OCI-LY3 (cell line): Measurements from ENCODE around the gene GOLPH3.

Source experiments
- H2AFZ ChIP-seq: fragments of 200-600, 300-600 bp; shearing (Covaris generic); 2 replicates; pipeline ENCODE4 v1.6.0; 2014; ENCODE audit warnings: antibody characterized with exemption, low read depth, low read length
- H3K27ac ChIP-seq: fragments of 200-600, 300-600 bp; sonication (generic); 2 replicates; pipeline ENCODE4 v1.5.1; 2014; ENCODE audit warnings: mild to moderate bottlenecking, low read length, moderate library complexity, mixed read lengths
- H3K27me3 ChIP-seq: fragments of 200-600, 300-600 bp; sonication (generic); 2 replicates; pipeline ENCODE4 v1.6.1; 2014; ENCODE audit warnings: low read depth, low read length, mixed read lengths
- H3K36me3 ChIP-seq: fragments of 200-600, 300-600 bp; sonication (generic); replicated peaks from 2 replicates; pipeline ENCODE3; 2014; ENCODE audit warnings: low read depth, low read length, mixed read lengths
- H3K4me1 ChIP-seq: fragments of 300-600, 200-600 bp; sonication (generic); 2 replicates; pipeline ENCODE4 v1.6.1; 2014; ENCODE audit warnings: low read length, mixed read lengths
- H3K4me2 ChIP-seq: fragments of 200-600, 300-600 bp; sonication (generic); 2 replicates; pipeline ENCODE4 v1.6.1; 2014; ENCODE audit warnings: low read length, mixed read lengths
- H3K4me3 ChIP-seq: fragments of 300-600, 200-600 bp; sonication (generic); 2 replicates; pipeline ENCODE4 v1.5.1; 2014; ENCODE audit warnings: antibody characterized with exemption, mild to moderate bottlenecking, low read length, moderate library complexity
- H3K79me2 ChIP-seq: fragments of 300-600, 200-600 bp; shearing (Covaris generic); 2 replicates; pipeline ENCODE4 v1.6.1; 2014; ENCODE audit warnings: mild to moderate bottlenecking, low read length, mixed read lengths
- H3K9ac ChIP-seq: fragments of 300-600, 200-600 bp; shearing (Covaris generic); 2 replicates; pipeline ENCODE4 v1.6.0; 2014; ENCODE audit warnings: mild to moderate bottlenecking, low read length, moderate library complexity
- H3K9me3 ChIP-seq: fragments of 200-600, 300-600 bp; shearing (Covaris generic); 2 replicates; pipeline ENCODE4 v1.6.1; 2014; ENCODE audit warnings: low read length, mixed read lengths; ENCODE audit not compliant: insufficient read depth
- H4K20me1 ChIP-seq: fragments of 200-600, 300-600 bp; sonication (generic); 2 replicates; pipeline ENCODE4 v1.6.1; 2016; ENCODE audit warnings: low read length, mixed read lengths; ENCODE audit not compliant: insufficient read depth
- EZH2phosphoT487 ChIP-seq: fragments of 200-600 bp; shearing (Covaris generic); IDR thresholded peaks from 2 replicates; pipeline ENCODE4 v1.6.1; 2018; ENCODE audit warnings: antibody characterized with exemption, mixed run types, low read depth
- TF ChIP-seq, protein P1 (sequence below): fragments of 200-600, 300-600 bp; sonication (generic); IDR thresholded peaks from 2 replicates; pipeline ENCODE4 v1.5.1; 2014; ENCODE audit warnings: antibody characterized with exemption, low read length, low read depth

The GOLPH3 gene

DNA sequence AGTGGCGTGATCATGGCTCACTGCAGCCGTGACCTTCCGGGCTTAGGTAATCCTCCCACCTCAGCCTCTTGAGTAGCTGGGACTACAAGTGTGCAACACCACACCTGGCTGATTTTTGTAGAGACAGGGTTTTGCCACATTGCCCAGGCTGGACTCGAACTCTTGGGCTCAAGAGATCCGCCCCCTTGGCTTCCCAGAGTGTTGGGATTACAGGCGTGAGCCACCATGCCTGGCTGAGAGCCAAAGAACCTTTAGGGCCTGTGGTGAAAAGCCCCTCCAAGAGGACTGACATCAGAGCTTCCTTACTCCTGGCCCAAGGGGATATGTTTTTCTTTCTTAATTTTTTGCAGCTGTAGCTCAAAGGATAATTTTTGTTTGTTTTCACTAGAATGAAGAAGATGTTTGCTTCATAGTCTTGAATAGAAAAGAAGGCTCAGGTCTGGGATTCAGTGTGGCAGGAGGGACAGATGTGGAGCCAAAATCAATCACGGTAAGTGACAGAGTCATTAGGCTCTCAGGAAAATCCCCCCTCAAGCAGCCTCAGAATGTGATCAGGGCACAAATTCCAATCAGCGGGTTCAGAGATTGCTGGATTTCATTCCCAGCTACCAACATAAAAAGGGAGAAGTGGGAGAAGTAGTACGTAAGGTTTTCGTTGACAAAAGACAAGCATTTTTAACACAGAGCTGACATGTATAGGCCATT is 77.1 kb downstream of the GOLPH3 start:
- Histone ChIP-seq H3K4me3 (no peak overlapping the region), H3K27ac (no peak overlapping the region), H3K79me2 (no peaks in the 10 kb centered on the region), H3K36me3 (peaks cover 3% of the 10 kb centered on the region), H4K20me1 (no peaks in the 10 kb centered on the region), H2AFZ (no peak overlapping the region), H3K9ac (no peak overlapping the region), H3K27me3 (no peaks in the 10 kb centered on the region), H3K9me3 (no peaks in the 10 kb centered on the region), H3K4me1 (peaks cover 12% of the 10 kb centered on the region), H3K4me2 (no peak overlapping the region)
- TF ChIP-seq EZH2phosphoT487, result no peak
- TF ChIP-seq, protein P1, sequence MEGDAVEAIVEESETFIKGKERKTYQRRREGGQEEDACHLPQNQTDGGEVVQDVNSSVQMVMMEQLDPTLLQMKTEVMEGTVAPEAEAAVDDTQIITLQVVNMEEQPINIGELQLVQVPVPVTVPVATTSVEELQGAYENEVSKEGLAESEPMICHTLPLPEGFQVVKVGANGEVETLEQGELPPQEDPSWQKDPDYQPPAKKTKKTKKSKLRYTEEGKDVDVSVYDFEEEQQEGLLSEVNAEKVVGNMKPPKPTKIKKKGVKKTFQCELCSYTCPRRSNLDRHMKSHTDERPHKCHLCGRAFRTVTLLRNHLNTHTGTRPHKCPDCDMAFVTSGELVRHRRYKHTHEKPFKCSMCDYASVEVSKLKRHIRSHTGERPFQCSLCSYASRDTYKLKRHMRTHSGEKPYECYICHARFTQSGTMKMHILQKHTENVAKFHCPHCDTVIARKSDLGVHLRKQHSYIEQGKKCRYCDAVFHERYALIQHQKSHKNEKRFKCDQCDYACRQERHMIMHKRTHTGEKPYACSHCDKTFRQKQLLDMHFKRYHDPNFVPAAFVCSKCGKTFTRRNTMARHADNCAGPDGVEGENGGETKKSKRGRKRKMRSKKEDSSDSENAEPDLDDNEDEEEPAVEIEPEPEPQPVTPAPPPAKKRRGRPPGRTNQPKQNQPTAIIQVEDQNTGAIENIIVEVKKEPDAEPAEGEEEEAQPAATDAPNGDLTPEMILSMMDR, result no peak

DNA sequence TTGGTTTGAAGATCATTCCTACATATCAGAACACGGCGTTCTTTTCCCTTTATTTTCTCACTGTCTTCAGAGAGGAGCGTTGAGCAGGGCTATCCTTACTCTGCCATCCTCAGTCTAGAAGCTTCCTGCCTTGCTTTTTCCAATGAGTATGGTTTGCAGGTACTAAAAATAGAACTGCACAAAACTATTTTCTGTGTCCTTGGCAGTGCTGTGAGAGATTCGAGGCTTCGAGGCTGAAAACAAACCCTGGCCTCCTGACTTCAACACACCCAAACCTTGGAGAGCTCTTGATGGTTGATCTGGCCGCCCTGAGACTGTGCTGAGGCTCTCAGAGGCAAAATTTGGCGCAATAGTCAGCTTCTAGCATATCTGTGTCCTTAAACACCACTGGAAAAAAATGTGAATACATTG is 78.9 kb downstream of the GOLPH3 start:
- H4K20me1 ChIP-seq, result no peaks in the 10 kb centered on the region
- H3K79me2 ChIP-seq, result no peaks in the 10 kb centered on the region
- no peaks in the 10 kb centered on the region for H3K9me3 ChIP-seq
- no peak overlapping the region for H3K27ac ChIP-seq
- H3K4me3 ChIP-seq, result no peak overlapping the region
- no peak overlapping the region for H3K9ac ChIP-seq
- H3K4me1 ChIP-seq, result peaks cover 12% of the 10 kb centered on the region
- H2AFZ ChIP-seq, result no peak overlapping the region
- TF ChIP-seq, protein P1, result no peak
- TF ChIP-seq EZH2phosphoT487, result no peak
- no peak overlapping the region for H3K4me2 ChIP-seq
- H3K36me3 ChIP-seq, result no peaks in the 10 kb centered on the region
- H3K27me3 ChIP-seq, result no peaks in the 10 kb centered on the region

DNA sequence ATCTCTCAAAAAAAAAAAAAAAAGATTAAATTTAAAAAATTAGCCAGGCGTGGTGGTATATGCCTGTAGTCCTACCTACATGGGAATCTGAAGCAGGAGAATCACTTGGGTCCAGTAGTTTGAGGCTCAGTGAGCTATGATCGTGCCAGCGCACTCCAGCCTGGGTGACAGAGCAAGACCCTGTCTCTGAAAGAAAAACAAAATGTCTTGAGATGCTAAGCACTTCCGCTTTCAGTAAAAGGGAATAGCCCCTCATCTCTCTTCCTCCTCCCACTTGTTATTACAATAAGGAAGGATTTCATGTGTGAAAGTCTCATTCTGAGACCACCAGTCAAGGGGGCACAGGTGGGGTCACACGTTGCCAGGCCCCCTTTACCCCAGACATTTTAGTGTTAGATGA is 79.4 kb downstream of the GOLPH3 start:
- Histone ChIP-seq H3K36me3 (no peaks in the 10 kb centered on the region), H3K4me1 (peaks cover 12% of the 10 kb centered on the region)

DNA sequence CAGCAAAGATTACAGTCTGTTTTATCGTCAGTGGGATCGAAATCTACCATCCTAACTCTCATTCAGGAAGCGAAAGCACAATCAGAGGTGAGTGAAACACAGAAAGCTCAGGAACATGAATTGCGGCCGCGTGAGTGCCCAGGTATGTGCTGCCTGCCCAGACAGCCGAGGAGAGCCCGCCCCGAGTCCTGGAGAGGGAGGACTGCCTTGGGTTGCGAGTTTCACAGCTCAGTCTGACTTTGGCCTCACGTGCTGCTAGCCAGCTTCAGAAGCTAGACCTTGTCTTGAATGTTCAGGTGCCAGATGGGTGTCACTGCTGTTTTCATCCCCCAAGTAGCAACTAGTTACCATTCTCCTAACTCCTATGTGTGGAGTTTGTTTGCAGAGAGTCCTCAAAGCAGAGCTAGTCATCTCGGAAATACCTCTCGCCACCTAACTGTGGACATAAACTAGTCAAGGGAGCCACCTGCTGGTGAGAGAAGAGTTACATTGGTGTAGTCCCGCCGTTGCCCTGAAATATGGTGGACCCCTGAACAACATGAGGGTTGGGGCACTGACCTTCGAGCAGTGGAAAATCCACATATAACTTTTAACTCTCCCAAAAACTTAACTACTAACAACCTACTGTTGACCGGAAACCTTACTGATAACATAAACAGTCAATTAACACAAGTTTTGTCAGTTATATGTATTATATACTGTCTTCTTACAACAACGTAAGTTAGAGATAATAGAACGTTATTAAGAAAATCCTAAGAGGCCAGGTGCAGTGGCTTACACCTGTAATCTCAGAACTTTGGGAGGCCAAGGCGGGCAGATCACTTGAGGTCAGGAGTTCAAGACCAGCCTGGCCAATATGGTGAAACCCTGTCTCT is 80.9 kb downstream of the GOLPH3 start:
- Histone ChIP-seq H3K9ac (peak overlapping the region; percentile 35; the same call in 1 of the 2 replicates), H3K9me3 (no peaks in the 10 kb centered on the region), H3K27ac (no peak overlapping the region), H3K27me3 (no peaks in the 10 kb centered on the region), H3K36me3 (no peaks in the 10 kb centered on the region), H3K4me3 (peak overlapping the region; percentile 78), H3K79me2 (no peaks in the 10 kb centered on the region), H4K20me1 (no peaks in the 10 kb centered on the region), H3K4me2 (peak overlapping the region; percentile 100), H3K4me1 (peaks cover 12% of the 10 kb centered on the region), H2AFZ (peak overlapping the region; percentile 45)
- TF ChIP-seq, protein P1, result peak; percentile 72
- TF ChIP-seq EZH2phosphoT487, result no peak

More for the DNA sequence above, 79.4 kb downstream of the GOLPH3 start:
- Histone ChIP-seq H3K9me3 (no peaks in the 10 kb centered on the region), H3K4me2 (no peak overlapping the region), H3K27me3 (no peaks in the 10 kb centered on the region), H3K9ac (no peak overlapping the region), H3K4me3 (no peak overlapping the region), H3K79me2 (no peaks in the 10 kb centered on the region), H3K27ac (no peak overlapping the region), H4K20me1 (no peaks in the 10 kb centered on the region), H2AFZ (no peak overlapping the region)
- TF ChIP-seq, protein P1, result no peak
- TF ChIP-seq EZH2phosphoT487, result no peak
